ENCODE measurements around the gene FBLN5. TPM values are rescaled to one million over a fixed set of nuclear protein-coding genes. Genes with fewer than 3 reads are reported as not detected.

FBLN5 gene
- total and polyA plus RNA-seq, 2 of the 4 experiments (the other 2 are of a cell fraction): 10.6 to 76.4 TPM

- TF ChIP-seq, protein P1, sequence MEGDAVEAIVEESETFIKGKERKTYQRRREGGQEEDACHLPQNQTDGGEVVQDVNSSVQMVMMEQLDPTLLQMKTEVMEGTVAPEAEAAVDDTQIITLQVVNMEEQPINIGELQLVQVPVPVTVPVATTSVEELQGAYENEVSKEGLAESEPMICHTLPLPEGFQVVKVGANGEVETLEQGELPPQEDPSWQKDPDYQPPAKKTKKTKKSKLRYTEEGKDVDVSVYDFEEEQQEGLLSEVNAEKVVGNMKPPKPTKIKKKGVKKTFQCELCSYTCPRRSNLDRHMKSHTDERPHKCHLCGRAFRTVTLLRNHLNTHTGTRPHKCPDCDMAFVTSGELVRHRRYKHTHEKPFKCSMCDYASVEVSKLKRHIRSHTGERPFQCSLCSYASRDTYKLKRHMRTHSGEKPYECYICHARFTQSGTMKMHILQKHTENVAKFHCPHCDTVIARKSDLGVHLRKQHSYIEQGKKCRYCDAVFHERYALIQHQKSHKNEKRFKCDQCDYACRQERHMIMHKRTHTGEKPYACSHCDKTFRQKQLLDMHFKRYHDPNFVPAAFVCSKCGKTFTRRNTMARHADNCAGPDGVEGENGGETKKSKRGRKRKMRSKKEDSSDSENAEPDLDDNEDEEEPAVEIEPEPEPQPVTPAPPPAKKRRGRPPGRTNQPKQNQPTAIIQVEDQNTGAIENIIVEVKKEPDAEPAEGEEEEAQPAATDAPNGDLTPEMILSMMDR (conservative IDR thresholded peaks at IDR 0.05; ENCODE audit: low read depth, low read length): no peak
Measured at GRCh38 chr14:91934554-91935285, 12.8 kb downstream of the FBLN5 start (continued).

GRCh38 chr14:91931478-91932088 is 15.9 kb downstream of the FBLN5 start:
- no peak for DNase-seq
- no TSS peak for BruUV-seq (replicated peaks)
- Histone ChIP-seq H3K36me3 (ENCODE audit: control insufficient read depth, insufficient read depth, low read length) (peaks cover 51% of the 10 kb centered on the region), H3K79me1 (ENCODE audit: low read depth in 1 of 2, low read length in 2 of 2) (peaks cover 12 to 48% of the 10 kb centered on the region in 2 experiments), H3K9ac (ENCODE audit: low read depth, low read length) (no peak overlapping the region), H3K27me3 (ENCODE audit: control insufficient read depth, insufficient read depth, low read length) (no peaks in the 10 kb centered on the region), H2BK5ac (ENCODE audit: low read depth, low read length, poor library complexity, severe bottlenecking) (no peak overlapping the region), H3K14ac (replicated peaks; ENCODE audit: low read depth, low read length) (no peak overlapping the region), H2BK120ac (ENCODE audit: low read depth, low read length) (no peak overlapping the region), H3K4me2 (ENCODE audit: low read depth, low read length) (no peak overlapping the region), H3K4me1 (ENCODE audit: control insufficient read depth, insufficient read depth, low read length) (peaks cover 4% of the 10 kb centered on the region), H2AFZ (replicated peaks; ENCODE audit: low read length, poor library complexity) (no peak overlapping the region), H3K4me3 (ENCODE audit: insufficient read depth, low read depth, low read length) (no peak overlapping the region), H2AK9ac (replicated peaks; ENCODE audit: low read depth, low read length, poor library complexity) (no peak overlapping the region), H3K27ac (ENCODE audit: insufficient read depth, low read length) (no peak overlapping the region), H3K18ac (ENCODE audit: low read depth, low read length) (no peak overlapping the region), H4K8ac (ENCODE audit: low read depth in 2 of 2, low read length in 2 of 2) (no peak overlapping the region), H3K4ac (ENCODE audit: low read depth, low read length) (no peak overlapping the region), H3K56ac (ENCODE audit: extremely low read depth, insufficient read depth, low read length) (no peak overlapping the region), H3K9me3 (ENCODE audit: control insufficient read depth, insufficient read depth, low read length) (no peaks in the 10 kb centered on the region), H2BK20ac (ENCODE audit: low read depth, low read length) (no peak overlapping the region), H2AK5ac (ENCODE audit: low read depth, low read length) (no peak overlapping the region), H4K5ac (ENCODE audit: low read depth, low read length) (no peak overlapping the region), H4K20me1 (ENCODE audit: insufficient read depth, low read length) (peaks cover 20% of the 10 kb centered on the region; the same call in 1 of the 2 replicates), H4K91ac (ENCODE audit: insufficient read depth, low read depth, low read length) (no peak overlapping the region), H2BK15ac (ENCODE audit: low read depth, low read length) (no peak overlapping the region), H3K23ac (ENCODE audit: low read depth, low read length) (no peak overlapping the region), H3K9me1 (ENCODE audit: insufficient read depth, low read length) (peaks cover 11% of the 10 kb centered on the region; the same call in 1 of the 2 replicates)
- dilution Hi-C loops (cut with HindIII; ENCODE audit: low sequenced_read_pairs, unreplicated experiment) (no loop called here), in situ Hi-C loops (cut with MboI; ENCODE audit: low sequenced_read_pairs) (no loop called here), intact Hi-C loops (cut with micrococcal nuclease) (no loop called here)
- CTCF ChIA-PET: no interaction called here
- no peak for TF ChIP-seq MAZ (IDR thresholded peaks at IDR 0.05; ENCODE audit: borderline replicate concordance, low read depth, low read length)
- TF ChIP-seq RCOR1 (IDR thresholded peaks at IDR 0.05; ENCODE audit: insufficient replicate concordance, low read length): no peak
- TF ChIP-seq, protein P1 (conservative IDR thresholded peaks at IDR 0.05; ENCODE audit: low read depth, low read length): no peak
- TF ChIP-seq FOS (IDR thresholded peaks at IDR 0.05; ENCODE audit: low read depth, low read length): no peak
- TF ChIP-seq BHLHE40 (IDR thresholded peaks at IDR 0.05; ENCODE audit: low read depth, low read length): no peak
- no peak for TF ChIP-seq CHD1 (IDR thresholded peaks at IDR 0.05; ENCODE audit: low read depth, low read length)
- no peak for ATAC-seq (ENCODE audit: low read depth)
- POLR2A ChIA-PET (ENCODE audit: unreplicated experiment): interaction anchor here (0.6 kb wide), 1 partner anchor 40 kb away, joined by 4 read pairs; no protein-coding TSS in a partner anchor
- WGBS, 2 experiments (ENCODE audit: extremely low coverage in 2 of 2, insufficient read length in 1 of 2): 100% methylated on average over 1 of the region's 11 CpGs; no CpG with 5 or more reads in 1 of the 2 experiments

All from IMR-90 (cell line).